Measurements from ENCODE around the gene CHP1.
"Not testable (repeated sequence)": the region's sequence is repeated elsewhere in the genome, so short reads cannot be mapped to it uniquely, and the experiment has no call there.

Gene CHP1

DNA sequence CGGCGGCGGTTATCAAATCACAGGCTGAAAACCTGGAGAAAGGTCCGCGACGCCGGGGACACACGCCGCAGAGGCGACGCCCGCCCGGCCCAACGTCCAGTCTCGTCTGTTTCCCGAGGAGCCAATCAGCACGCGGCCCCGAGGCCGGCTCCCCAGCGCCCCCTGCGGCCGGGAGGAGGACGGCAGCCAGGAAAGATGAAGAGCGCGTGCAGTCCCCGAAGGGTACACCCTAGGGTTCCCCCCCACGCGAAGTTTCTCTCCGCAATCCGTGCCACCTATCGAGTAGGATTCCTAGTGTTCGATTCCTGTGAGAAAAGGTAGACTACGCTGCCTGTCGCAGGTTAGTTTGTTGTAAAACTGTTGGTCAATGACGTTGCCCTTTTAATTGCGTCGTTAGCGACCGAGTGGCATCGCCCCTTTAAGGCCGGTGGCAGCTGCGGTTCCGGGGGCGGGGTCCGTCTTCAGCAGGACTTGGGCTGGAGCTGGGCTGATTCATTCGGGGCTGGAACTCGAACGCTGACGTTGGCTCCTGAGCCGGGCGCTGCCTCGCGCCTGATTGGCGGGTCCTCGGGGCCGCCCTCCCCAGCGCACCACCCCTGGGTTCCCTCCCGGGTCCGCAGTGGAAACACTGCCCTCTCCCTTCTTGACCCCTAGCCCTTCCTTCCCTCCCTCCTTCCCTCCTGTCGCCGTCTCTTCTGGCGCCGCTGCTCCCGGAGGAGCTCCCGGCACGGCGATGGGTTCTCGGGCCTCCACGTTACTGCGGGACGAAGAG, at the start of gene CHP1, which contains the start of gene EXD1:
Gene CHP1 (plus strand): TSS at position 619 of the 772 bp plus-strand sequence. CDS start 115 bp downstream, at position 734.
Gene EXD1 (minus strand): TSS at position 108 of the 772 bp plus-strand sequence. CDS start 4,182 bp downstream, outside the sequence.
- peak; percentile 96 for DNase-seq

GRCh38 chr15:41182266-41182665, 48.8 kb upstream of the CHP1 start:
- DNase-seq, result no peak

DNA sequence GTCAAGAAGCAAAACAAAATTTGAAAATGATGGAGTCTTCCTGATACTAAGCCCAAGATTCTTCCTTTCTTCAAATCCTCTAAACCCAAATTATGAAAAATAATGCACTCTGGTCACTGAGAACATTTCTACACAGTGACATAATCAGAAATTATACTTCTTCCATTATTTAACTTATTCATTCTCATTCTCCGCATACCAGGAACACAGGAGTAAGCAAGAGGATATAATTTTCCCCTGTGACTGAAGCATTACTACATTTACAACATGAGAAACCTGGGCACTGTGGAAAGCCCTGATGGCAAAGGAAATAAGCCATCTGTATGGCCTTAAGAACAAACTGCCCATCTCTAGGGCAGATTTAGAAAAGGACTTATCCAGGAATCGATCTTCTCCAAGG, 47.5 kb upstream of the CHP1 start:
- DNase-seq, result no peak

DNA sequence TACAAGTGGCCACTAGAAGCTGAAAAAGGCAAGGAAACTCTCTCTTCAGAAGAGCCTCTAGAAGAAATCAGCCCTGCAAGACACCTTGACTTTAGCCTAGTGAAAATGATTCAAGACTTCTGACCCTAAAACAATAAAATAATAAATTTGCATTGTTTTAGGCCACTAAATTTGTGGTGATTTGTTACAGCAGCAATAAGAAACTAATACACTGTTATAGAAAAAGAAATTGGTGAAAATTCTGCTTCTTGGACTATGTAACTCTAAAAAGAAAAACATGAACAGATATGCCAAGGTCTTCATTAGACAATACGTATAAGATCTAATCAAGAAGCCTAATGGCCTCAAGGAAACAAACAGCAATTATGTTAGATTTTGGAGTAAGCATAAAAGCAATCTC, 36.6 kb upstream of the CHP1 start:
- DNase-seq, result no peak

DNA sequence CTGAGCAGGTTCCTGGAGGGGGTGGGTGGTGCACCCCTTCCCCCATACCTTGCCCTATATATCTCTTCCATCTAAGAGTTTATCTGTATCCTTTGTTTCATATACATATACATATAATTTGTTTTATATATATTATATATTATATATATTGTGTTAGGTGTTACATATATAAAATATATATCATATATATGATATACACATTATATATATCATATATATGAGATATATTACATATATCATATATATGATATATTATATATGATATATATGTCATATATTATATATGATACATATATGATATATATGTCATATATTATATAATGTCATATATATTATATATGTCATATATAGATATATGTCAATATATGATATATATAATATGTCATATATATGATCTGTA, 31.6 kb upstream of the CHP1 start:
- DNase-seq, result no peak

DNA sequence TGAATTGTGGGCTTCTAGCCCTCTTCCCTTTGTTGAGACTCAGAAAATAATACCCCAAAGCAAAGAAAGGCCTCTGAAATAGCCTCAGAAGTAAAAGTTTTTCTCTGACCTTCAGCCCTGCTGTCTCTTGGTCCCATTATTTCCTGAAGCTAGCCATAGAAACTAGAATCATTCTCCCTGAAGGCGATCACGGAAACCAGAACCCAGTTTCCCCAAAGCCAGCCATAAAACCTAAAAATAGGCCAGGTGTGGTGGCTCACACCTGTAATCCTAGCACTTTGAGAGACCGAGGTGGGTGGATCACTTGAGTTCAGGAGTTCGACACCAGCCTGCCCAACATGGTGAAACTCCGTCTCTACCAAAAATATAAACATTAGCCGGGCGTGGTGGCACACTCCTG, 27.7 kb upstream of the CHP1 start:
- DNase-seq, result no peak

GRCh38 chr15:41205315-41205714, 25.8 kb upstream of the CHP1 start:
- no peak for DNase-seq

DNA sequence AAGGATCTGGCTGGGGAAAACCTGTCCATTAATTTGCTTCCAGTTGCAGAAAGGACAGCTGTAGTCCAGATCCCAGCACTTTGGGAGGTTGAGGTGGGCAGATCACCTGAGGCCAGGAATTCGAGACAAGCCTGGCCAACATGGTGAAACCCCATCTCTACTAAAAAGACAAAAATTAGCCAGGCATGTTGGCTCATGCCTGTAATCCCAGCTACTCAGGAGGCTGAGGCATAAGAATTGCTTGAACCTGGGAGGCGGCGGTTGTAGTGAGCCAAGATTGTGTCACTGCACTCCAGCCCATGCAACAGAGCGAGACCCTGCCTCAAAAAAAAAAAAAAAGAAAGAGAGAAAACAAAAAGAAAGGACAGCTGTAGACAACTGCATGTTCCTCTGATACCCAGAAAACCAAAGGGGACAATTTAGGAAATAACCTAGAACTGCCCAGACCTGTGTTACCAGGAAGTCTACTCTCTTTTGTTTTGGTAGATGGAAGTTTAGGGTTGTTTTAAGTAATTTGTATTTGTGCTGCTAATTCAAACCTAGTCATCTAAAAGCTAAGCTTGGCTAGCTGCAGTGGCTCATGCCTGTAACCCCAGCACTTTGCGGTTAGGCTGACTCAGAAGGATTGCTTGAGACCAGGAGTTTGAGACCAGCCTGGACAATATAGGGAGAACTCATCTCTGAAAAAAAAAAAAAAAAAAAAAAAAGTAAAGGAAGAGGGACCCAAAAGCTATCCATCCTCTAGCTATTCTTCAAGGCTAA, 23.2 kb upstream of the CHP1 start:
- no peak for DNase-seq

GRCh38 chr15:41215708-41216107, 15.4 kb upstream of the CHP1 start:
- DNase-seq, result no peak

DNA sequence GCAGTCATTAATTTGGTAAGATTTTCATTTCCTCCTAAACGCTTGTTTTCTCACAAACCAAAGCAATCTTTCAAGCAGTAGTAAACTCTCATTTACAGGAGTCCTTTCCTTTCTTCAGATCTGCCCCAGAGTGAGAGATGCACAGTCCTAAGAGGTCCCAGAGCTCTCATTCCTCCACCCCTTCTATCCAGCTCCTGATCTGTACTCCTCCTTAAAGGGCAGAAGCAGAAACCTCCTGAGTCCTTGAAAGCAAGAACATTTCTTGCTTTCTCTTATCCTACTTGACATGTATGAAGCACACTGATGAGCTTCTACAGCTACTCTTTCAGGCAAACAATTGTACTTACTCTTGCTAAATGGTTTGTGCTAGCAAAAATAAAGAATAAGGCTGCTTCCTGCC, 12.2 kb upstream of the CHP1 start:
- no peak for DNase-seq

GRCh38 chr15:41219381-41219780, 11.7 kb upstream of the CHP1 start:
- DNase-seq, result no peak

GRCh38 chr15:41230345-41230649, 771 bp upstream of the CHP1 start:
- DNase-seq, result no peak

DNA sequence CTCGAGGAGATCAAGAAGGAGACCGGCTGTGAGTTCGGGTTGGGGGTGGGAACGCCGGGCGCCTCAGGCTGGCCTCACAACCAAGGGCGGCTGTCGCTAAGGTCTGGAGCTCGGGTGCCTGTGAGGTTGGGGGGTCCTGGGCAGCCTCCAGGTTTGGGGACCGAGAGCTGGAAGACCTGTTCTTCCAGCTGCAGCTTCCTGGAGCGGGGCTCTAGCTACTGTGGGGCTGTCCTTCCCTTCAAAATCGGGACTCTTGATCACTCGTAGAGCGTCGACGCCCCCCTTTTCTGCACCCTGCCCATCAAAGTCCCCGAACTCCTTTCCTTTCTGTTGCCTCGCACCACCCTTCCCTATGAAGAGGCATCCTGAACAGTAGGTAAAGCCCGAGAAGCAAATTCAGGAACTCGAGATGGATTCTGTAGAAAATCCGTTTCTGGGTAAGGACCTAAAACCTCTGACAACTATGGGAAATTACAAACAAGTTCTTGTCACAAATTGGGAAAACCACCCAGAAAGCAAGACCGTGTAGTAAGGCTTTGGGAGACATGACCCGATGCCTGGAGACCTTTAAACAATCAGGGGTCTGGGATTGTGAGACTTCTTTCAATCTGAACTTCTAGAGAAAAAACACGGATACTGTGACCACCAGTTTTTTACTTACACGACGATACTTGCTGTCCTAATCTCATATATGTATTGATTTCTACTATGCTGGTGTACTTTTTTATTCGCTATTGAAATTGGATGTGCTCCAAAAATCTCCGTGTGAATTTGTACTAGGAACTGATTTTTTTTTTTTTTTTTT, 556 bp downstream of the CHP1 start:
- DNase-seq, result no peak

- DNase-seq, result no peak
These were observed 2.3 kb downstream of the CHP1 start for GRCh38 chr15:41233367-41233771.

DNA sequence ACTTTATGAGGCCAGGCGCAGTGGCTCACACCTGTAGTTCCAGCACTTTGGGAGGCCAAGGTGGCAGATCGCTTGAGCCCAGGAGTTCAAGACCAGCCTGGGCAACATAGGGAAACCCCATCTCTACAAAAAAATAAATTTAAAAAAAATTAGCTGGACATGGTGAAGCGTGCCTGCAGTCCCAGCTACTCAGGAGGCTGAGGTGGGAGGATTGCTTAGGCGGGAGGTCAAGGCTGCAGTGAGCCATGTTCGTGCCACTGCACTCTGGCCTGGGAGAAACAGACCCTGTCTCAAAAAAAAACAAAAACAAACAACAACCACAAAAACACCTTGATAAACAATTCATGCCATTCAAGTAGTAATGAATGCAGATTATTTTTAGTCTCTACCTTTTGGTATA, 4.2 kb downstream of the CHP1 start:
- not testable (repeated sequence) for DNase-seq

DNA sequence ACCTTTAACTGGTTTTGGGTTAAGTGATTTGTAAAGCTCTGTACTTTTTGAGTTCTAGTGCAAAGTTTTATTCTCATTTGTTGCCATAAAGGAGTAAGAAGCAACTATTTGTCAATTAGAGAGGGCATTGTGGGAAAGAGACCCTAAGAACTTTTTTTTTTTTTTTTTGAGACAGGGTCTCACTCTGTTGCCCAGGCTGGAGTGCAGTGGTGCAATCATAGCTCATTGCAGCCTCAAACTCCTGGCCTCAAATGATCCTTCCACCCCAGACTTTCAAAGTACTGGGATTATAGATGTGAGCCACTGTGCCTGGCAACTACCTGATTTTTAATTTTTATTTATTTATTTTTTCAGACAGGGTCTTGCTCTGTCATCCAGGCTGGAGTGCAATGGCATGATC, 4.9 kb downstream of the CHP1 start:
- no peak for DNase-seq

DNA sequence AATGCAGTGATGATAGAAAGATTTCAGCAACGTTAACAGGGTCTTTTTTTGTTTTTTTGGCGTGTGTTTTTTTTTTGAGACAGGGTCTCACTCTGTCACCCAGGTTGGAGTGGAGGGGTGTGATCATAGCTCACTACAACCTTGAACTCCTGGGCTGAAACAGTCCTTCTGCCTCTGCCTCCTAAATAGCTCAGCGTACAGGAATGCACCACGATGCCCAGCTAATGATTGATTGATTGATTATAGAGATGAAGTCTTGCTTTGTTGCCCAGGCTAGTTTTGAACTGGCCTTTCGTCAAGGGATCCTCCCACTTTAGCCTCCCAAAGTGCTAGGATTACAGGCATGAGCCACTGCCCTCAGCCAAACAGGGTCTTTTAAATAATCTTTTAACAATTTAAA, 7.0 kb downstream of the CHP1 start:
- DNase-seq, result no peak

GRCh38 chr15:41241221-41241964, 10.3 kb downstream of the CHP1 start:
- no peak for DNase-seq

- not testable (repeated sequence) for DNase-seq
These were observed 19.7 kb downstream of the CHP1 start for GRCh38 chr15:41250745-41251144.

DNA sequence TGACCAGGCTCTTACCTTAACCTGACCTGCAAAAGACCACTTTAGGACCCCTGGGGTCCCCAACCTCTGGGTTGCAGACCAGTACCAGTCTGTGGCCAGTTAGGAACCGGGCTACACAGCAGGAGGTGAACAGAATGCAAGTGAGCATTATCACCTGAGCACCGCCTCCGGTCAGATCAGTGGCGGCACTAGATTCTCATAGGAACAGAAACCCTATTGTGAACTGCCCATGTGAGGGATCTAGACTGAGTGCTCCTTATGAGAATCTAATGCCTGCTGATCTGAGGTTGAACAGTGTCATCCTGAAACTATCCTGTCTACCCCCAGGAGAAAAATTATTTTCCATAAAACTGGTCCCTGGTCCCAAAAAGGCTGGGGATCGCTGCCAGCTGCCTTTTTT, 20.3 kb downstream of the CHP1 start:
- DNase-seq, result no peak

DNA sequence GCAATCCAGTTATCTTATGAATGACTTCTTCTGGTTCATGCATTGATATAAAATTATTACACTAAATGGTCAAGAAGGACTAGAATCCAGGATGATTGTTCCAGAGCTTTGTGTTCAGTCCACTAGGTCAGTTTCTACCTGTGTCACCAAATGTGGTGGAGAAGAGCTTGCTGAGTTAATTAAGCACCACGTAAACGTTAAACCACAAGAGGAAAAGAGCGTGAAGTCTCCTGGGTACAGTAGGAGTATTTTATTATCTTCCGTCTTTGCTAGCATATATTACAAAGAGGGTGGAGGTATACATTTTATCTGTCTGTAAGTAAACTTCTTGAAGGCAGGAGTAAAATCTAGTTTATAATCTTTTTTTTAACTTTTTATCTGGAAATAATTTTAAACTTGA, 23.5 kb downstream of the CHP1 start:
- no peak for DNase-seq

DNA sequence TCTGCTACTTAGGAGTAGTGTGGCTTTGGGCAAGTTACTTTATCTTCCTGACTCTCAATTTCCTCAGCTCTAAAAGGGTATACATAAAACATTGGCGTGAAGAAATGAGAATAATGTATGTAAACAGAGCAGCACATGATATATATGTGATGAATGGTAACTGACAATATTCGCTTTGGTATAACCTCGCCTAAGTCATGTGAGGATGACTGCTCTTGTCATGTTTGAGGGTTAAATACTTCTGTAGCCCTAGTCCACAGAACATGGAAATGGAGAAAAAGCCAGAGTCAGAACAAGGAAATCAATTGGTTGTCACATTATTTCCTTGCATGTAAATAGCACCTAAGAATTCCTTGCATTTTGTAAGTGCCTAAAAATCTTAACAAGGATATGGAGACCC, 25.0 kb downstream of the CHP1 start:
- DNase-seq, result no peak

DNA sequence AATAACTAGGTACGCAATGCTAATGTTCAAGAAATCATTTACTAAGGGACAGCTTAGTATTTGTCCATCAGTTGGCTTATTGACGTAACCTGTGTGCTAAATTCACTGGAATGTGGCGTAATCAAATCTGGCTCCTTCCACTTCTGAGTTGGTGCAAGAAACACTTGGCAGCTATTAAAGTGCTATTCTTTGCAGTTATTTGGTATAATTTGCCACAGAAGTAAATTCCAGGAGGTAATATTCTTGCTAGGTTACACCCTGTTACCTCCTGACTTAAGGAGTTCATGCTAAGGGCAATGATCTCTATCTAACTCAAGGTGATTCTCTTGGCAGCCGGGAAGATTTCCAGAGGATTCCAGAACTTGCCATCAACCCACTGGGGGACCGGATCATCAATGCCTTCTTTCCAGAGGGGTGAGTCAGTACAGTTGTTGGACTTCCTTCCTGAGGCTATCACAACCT, 25.5 kb downstream of the CHP1 start:
- DNase-seq, result no peak
